Endothelial cell of umbilical vein (primary cell): Measurements from ENCODE around the gene ABLIM2.

Experiments
- CTCF ChIP-seq, 2 donors: IDR thresholded peaks; 1 replicate in 1 of 2; 2 replicates in 1 of 2; pipeline ENCODE4 v1.5.1; 2011; ENCODE audit warnings: low read length in 2 of 2, mild to moderate bottlenecking in 2 of 2, moderate library complexity in 2 of 2, control low read depth in 1 of 2, inconsistent platforms in 1 of 2, low read depth in 1 of 2; ENCODE audit not compliant: insufficient read depth in 1 of 2; ENCODE audit errors: extremely low read depth in 1 of 2
- EZH2 ChIP-seq: IDR thresholded peaks from 2 replicates; pipeline ENCODE4 v1.6.1; 2012; ENCODE audit warnings: borderline replicate concordance, low read depth, mild to moderate bottlenecking, moderate library complexity, low read length, inconsistent platforms; ENCODE audit not compliant: severe bottlenecking

GRCh38 chr4:7917669-7918068 is 240.9 kb downstream of the ABLIM2 start:
- TF ChIP-seq CTCF (IDR thresholded peaks at IDR 0.05; ENCODE audit: extremely low read depth in 1 of 2, insufficient read depth in 1 of 2, low read depth in 1 of 2, low read length in 2 of 2) (peak in 1 of 2 donors; percentile 8), EZH2 (no peak)
